ENCODE measurements around the gene TOPBP1. TPM values are rescaled to one million over a fixed set of nuclear protein-coding genes. Genes with fewer than 3 reads are reported as not detected.

TOPBP1 gene
- total and polyA plus RNA-seq, 9 of the 15 experiments (the other 6 are each of a cell fraction or from before 2014, with no cell fraction given) = 16.6 to 77.6 (median 58.2) TPM

GRCh38 chr3:133692759-133693158, 31.0 kb upstream of the TOPBP1 start:
- Histone ChIP-seq H3K9ac (ENCODE audit: insufficient read depth in 1 of 2, low read depth in 2 of 2, low read length in 2 of 2) (no peak overlapping the region), H3K9me3 (replicated peaks; ENCODE audit: control insufficient read depth, insufficient read depth, low read depth, low read length) (no peaks in the 10 kb centered on the region), H3K9me1 (ENCODE audit: control insufficient read depth, insufficient read depth, low read length) (no peaks in the 10 kb centered on the region), H3K4me3 (no peak overlapping the region), H3K4me2 (ENCODE audit: insufficient read depth, low read length) (no peak overlapping the region), H3K79me2 (ENCODE audit: control insufficient read depth, insufficient read depth, low read length) (no peaks in the 10 kb centered on the region), H3K36me3 (ENCODE audit: control insufficient read depth, insufficient read depth, low read length) (no peaks in the 10 kb centered on the region), H2AFZ (ENCODE audit: low read depth, low read length) (no peak overlapping the region), H3K27me3 (ENCODE audit: control insufficient read depth in 2 of 2, insufficient read depth in 2 of 2, low read length in 2 of 2) (peaks cover 0 to 20% of the 10 kb centered on the region in 2 experiments; a peak in 2 of 5 replicates), H4K20me1 (replicated peaks; ENCODE audit: control insufficient read depth, insufficient read depth, low read length) (no peaks in the 10 kb centered on the region), H3K27ac (ENCODE audit: extremely low read depth, low read depth, low read length) (no peak overlapping the region), H3K4me1 (replicated peaks in 1 of 2; ENCODE audit: control insufficient read depth in 2 of 2, insufficient read depth in 2 of 2, low read length in 2 of 2) (no peaks in the 10 kb centered on the region)
- intact Hi-C loops (cut with micrococcal nuclease) (no loop called here), in situ Hi-C loops (cut with MboI) (no loop called here)
- TF ChIP-seq, protein P1, sequence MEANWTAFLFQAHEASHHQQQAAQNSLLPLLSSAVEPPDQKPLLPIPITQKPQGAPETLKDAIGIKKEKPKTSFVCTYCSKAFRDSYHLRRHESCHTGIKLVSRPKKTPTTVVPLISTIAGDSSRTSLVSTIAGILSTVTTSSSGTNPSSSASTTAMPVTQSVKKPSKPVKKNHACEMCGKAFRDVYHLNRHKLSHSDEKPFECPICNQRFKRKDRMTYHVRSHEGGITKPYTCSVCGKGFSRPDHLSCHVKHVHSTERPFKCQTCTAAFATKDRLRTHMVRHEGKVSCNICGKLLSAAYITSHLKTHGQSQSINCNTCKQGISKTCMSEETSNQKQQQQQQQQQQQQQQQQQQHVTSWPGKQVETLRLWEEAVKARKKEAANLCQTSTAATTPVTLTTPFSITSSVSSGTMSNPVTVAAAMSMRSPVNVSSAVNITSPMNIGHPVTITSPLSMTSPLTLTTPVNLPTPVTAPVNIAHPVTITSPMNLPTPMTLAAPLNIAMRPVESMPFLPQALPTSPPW (CRISPR knock-in tag; IDR thresholded peaks at IDR 0.05) = no peak
- TF ChIP-seq RBM39 (optimal IDR thresholded peaks at IDR 0.05; ENCODE audit: low read depth, low read length) (no peak), NR2C2 (CRISPR knock-in tag; IDR thresholded peaks at IDR 0.05) (no peak), NR2C2 (tag; IDR thresholded peaks at IDR 0.05) (no peak), SAFB2 (IDR thresholded peaks at IDR 0.05; ENCODE audit: borderline replicate concordance, low read depth, low read length, severe bottlenecking) (no peak), ZNF79 (CRISPR knock-in tag; IDR thresholded peaks at IDR 0.05; ENCODE audit: low read depth) (no peak), CREB3L1 (IDR thresholded peaks at IDR 0.05; ENCODE audit: borderline replicate concordance, low read depth) (no peak), DIDO1 (tag; IDR thresholded peaks at IDR 0.05; ENCODE audit: low read depth) (no peak), SNAPC5 (CRISPR knock-in tag; IDR thresholded peaks at IDR 0.05) (no peak), DDX20 (tag; IDR thresholded peaks at IDR 0.05; ENCODE audit: low read depth) (no peak), FOXP1 (CRISPR knock-in tag; IDR thresholded peaks at IDR 0.05) (no peak), RBM14 (IDR thresholded peaks at IDR 0.05; ENCODE audit: borderline replicate concordance, insufficient read depth, low read depth, low read length) (no peak), POLR2AphosphoS5 (IDR thresholded peaks at IDR 0.05; ENCODE audit: control insufficient read depth, insufficient read depth, low read depth, low read length) (no peak)
- TF ChIP-seq, protein P2, sequence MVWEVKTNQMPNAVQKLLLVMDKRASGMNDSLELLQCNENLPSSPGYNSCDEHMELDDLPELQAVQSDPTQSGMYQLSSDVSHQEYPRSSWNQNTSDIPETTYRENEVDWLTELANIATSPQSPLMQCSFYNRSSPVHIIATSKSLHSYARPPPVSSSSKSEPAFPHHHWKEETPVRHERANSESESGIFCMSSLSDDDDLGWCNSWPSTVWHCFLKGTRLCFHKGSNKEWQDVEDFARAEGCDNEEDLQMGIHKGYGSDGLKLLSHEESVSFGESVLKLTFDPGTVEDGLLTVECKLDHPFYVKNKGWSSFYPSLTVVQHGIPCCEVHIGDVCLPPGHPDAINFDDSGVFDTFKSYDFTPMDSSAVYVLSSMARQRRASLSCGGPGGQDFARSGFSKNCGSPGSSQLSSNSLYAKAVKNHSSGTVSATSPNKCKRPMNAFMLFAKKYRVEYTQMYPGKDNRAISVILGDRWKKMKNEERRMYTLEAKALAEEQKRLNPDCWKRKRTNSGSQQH (CRISPR knock-in tag; IDR thresholded peaks at IDR 0.05) = no peak
- TF ChIP-seq, protein P3, sequence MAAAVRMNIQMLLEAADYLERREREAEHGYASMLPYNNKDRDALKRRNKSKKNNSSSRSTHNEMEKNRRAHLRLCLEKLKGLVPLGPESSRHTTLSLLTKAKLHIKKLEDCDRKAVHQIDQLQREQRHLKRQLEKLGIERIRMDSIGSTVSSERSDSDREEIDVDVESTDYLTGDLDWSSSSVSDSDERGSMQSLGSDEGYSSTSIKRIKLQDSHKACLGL (CRISPR knock-in tag; IDR thresholded peaks at IDR 0.05; ENCODE audit: borderline replicate concordance, poor library complexity, severe bottlenecking) = no peak
- no TSS peak for BruUV-seq (replicated peaks)
- CTCF ChIA-PET (ENCODE audit: low intra/inter-chr PET ratio) = no interaction called here
- POLR2A ChIA-PET = no interaction called here
- WGBS (ENCODE audit: insufficient coverage, low coverage, missing lambda C conversion rate) = 0% methylated on average over 4 of the region's 4 CpGs
- no peak for DNase-seq (ENCODE audit: extremely low read depth in 1 of 4, low spot score in 3 of 4)
- FAIRE-seq = no peak
- ATAC-seq = no peak
